ENCODE measurements around the gene PRKCZ. TPM values are rescaled to one million over a fixed set of nuclear protein-coding genes. Genes with fewer than 3 reads are reported as not detected.

PRKCZ gene
- total and polyA plus RNA-seq, 9 of the 15 experiments (the other 6 are each of a cell fraction or from before 2014, with no cell fraction given): 0.07 to 3.1 (median 1.3) TPM

GRCh38 chr1:2155788-2156187 is 105.6 kb downstream of the PRKCZ start:
- ChIA-PET POLR2A (interaction anchor here (0.8 to 1.3 kb wide), 2 partner anchors 10 to 23 kb away, joined by 3 to 4 read pairs; no protein-coding TSS in a partner anchor), CTCF (ENCODE audit: low intra/inter-chr PET ratio) (no interaction called here)
- Histone ChIP-seq H3K4me2 (ENCODE audit: insufficient read depth, low read length) (no peak overlapping the region), H3K27me3 (ENCODE audit: control insufficient read depth in 2 of 2, insufficient read depth in 2 of 2, low read length in 2 of 2) (peaks cover 73 to 96% of the 10 kb centered on the region in 2 experiments), H3K9me3 (replicated peaks; ENCODE audit: control insufficient read depth, insufficient read depth, low read depth, low read length) (no peaks in the 10 kb centered on the region; the same call in 1 of the 2 replicates), H3K79me2 (ENCODE audit: control insufficient read depth, insufficient read depth, low read length) (no peaks in the 10 kb centered on the region), H3K27ac (ENCODE audit: extremely low read depth, low read depth, low read length) (no peak overlapping the region), H3K4me3 (no peak overlapping the region), H3K9ac (ENCODE audit: insufficient read depth in 1 of 2, low read depth in 2 of 2, low read length in 2 of 2) (no peak overlapping the region), H3K4me1 (replicated peaks in 1 of 2; ENCODE audit: control insufficient read depth in 2 of 2, insufficient read depth in 2 of 2, low read length in 2 of 2) (peaks cover 0 to 23% of the 10 kb centered on the region in 2 experiments; a peak in 1 of 5 replicates), H2AFZ (ENCODE audit: low read depth, low read length) (no peak overlapping the region), H4K20me1 (replicated peaks; ENCODE audit: control insufficient read depth, insufficient read depth, low read length) (no peaks in the 10 kb centered on the region), H3K36me3 (ENCODE audit: control insufficient read depth, insufficient read depth, low read length) (no peaks in the 10 kb centered on the region), H3K9me1 (ENCODE audit: control insufficient read depth, insufficient read depth, low read length) (no peaks in the 10 kb centered on the region)
- in situ Hi-C loops (cut with MboI) (no loop called here), intact Hi-C loops (cut with micrococcal nuclease) (no loop called here)
- 0% methylated on average over 6 of the region's 6 CpGs for WGBS (ENCODE audit: insufficient coverage, low coverage, missing lambda C conversion rate)
- no peak for TF ChIP-seq CTCF (IDR thresholded peaks at IDR 0.05 in 2 of 3, conservative IDR thresholded peaks at IDR 0.05 in 1 of 3; ENCODE audit: insufficient read depth in 2 of 3, low read depth in 1 of 3, low read length in 3 of 3)
- TF ChIP-seq ZBED1 (IDR thresholded peaks at IDR 0.05): no peak
- no peak for TF ChIP-seq STAG1 (CRISPR knock-in tag; IDR thresholded peaks at IDR 0.05; ENCODE audit: borderline replicate concordance)
- TF ChIP-seq TRIM28 (IDR thresholded peaks at IDR 0.05): no peak
- TF ChIP-seq ELF2 (CRISPR knock-in tag; IDR thresholded peaks at IDR 0.05): no peak
- TF ChIP-seq ATF7 (IDR thresholded peaks at IDR 0.05): no peak
- no peak for FAIRE-seq
- DNase-seq (ENCODE audit: extremely low read depth in 1 of 4, low spot score in 3 of 4): no peak
- no peak for ATAC-seq
- no TSS peak for BruUV-seq (replicated peaks)
